T-helper 2 cell (primary cell): ENCODE results near the gene RNF113A.
"Not testable (repeated sequence)": the region's sequence is repeated elsewhere in the genome, so short reads cannot be mapped to it uniquely, and the experiment has no call there.

Experiments used
- DNase-seq, 5 experiments: peaks; one replicate each; pipeline versions ENCODE4 v3.0.0 to v3.0.0-alpha.2; 2012 to 2022

RNF113A gene

GRCh38 chrX:119833905-119834304, 37.6 kb downstream of the RNF113A start:
- DNase-seq, result no peak

GRCh38 chrX:119828446-119828845, 43.1 kb downstream of the RNF113A start:
- DNase-seq, result no peak

- peak in 1 of 5 experiments; percentile 65 for DNase-seq
Measured at GRCh38 chrX:119826399-119826959, 45.1 kb downstream of the RNF113A start.

- DNase-seq, result not testable (repeated sequence)
Measured at GRCh38 chrX:119824221-119824620, 47.3 kb downstream of the RNF113A start.

- DNase-seq, result peak in 2 of 5 experiments; percentile 60 to 85
Measured at GRCh38 chrX:119821703-119822102, 49.8 kb downstream of the RNF113A start.
